ENCODE data around the gene LRRC4C. TPM values are rescaled to one million over a fixed set of nuclear protein-coding genes. Genes with fewer than 3 reads are reported as not detected.
"Not testable (repeated sequence)": the region's sequence is repeated elsewhere in the genome, so short reads cannot be mapped to it uniquely, and the experiment has no call there.

Gene LRRC4C
- total RNA-seq, 2 donors from 2014 or later: 1.3 TPM; not detected in 1

DNA sequence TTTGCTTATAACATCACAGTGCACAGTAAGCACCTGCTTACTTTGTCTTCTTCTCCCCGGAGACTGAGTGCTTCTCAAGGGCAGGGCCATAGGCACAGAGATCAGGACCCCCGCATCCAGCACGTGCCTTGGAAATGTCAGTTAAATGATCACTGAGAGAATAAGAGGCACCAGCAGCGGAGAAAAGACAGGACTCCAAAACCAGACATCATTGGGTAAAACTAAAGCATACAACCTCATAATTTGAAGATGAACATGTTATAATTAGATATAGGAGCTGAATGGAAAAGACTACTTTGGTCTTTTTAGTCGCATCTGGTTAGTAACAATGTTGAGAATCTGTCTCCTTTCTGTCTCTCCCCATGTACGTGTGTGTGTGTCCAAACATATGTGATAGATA lies 1279.9 kb downstream of the LRRC4C start:
- no peak for ATAC-seq
- WGBS, 2 donors: 64% methylated on average over 6 of the region's 6 CpGs
- TF ChIP-seq POLR2A (IDR thresholded peaks at IDR 0.05) (no peak), CTCF (IDR thresholded peaks at IDR 0.05) (no peak)

GRCh38 chr11:40178470-40178869 lies 1281.0 kb downstream of the LRRC4C start:
- DNase-seq (no peak), ATAC-seq (no peak)
- Histone ChIP-seq H3K36me3 (replicated peaks in 1 of 2; ENCODE audit: insufficient read depth in 1 of 2, low read depth in 2 of 2) (no peaks in the 10 kb centered on the region), H3K4me1 (no peaks in the 10 kb centered on the region), H3K4me3 (no peak overlapping the region), H3K27ac (no peak overlapping the region), H3K9me3 (no peaks in the 10 kb centered on the region), H3K27me3 (no peaks in the 10 kb centered on the region)
- no peak for TF ChIP-seq POLR2A (IDR thresholded peaks at IDR 0.05)
- no peak for TF ChIP-seq CTCF (IDR thresholded peaks at IDR 0.05)
- WGBS, 2 donors: 22 to 41% methylated on average over 2 of the region's 2 CpGs
- intact Hi-C loops (cut with DNase I): no loop called here

More for the DNA sequence above, 1279.9 kb downstream of the LRRC4C start:
- Histone ChIP-seq H3K4me3 (no peak overlapping the region), H3K36me3 (replicated peaks in 1 of 2; ENCODE audit: insufficient read depth in 1 of 2, low read depth in 2 of 2) (no peaks in the 10 kb centered on the region), H3K27me3 (no peaks in the 10 kb centered on the region), H3K27ac (no peak overlapping the region), H3K4me1 (no peaks in the 10 kb centered on the region), H3K9me3 (no peaks in the 10 kb centered on the region)
- DNase-seq: no peak
- intact Hi-C loops (cut with DNase I): no loop called here

DNA sequence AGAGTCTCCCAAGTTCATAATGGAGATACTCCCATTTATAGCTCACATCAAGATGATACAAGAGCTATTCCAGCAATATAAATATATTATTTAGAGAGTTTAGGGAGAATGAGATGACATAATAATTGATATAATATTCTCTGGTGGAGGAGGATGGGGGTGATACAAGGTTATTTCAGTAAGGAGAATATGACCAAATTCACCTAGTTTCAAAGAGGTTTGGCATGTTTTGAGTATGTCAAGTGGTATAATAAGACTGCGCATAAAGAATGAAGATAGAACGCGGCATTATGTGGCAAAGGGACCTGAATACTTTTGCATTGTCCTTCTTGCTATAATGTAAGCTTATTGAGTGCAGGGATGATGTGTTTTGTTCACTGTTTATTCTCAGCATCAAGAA lies 1283.5 kb downstream of the LRRC4C start:
- intact Hi-C loops (cut with DNase I): no loop called here
- 92 to 93% methylated on average over 3 of the region's 3 CpGs for WGBS, 2 donors

DNA sequence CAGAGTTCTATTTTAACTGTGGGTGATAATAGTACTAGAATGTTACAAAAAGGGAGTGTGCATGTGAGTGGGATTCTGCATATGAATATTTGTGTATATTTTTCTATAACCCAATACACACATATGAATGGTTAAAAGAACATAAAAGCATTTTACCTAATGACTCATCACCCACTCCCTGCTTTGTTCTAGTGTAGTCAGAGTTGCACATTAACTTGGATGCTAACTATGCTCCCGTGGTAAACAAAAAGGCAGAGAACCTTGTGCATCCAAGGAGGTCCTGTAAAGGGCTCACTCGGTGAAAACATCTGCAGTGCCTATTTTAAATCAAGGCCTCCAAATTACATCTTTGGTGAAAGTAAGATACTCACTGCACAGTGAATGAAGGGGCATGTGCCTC lies 1289.4 kb downstream of the LRRC4C start:
- intact Hi-C loops (cut with DNase I): no loop called here
- Histone ChIP-seq H3K4me3 (no peak overlapping the region), H3K27ac (no peak overlapping the region), H3K27me3 (no peaks in the 10 kb centered on the region), H3K9me3 (no peaks in the 10 kb centered on the region), H3K36me3 (replicated peaks in 1 of 2; ENCODE audit: insufficient read depth in 1 of 2, low read depth in 2 of 2) (no peaks in the 10 kb centered on the region), H3K4me1 (no peaks in the 10 kb centered on the region)
- WGBS, 2 donors: 9 to 21% methylated on average over 2 of the region's 2 CpGs
- no peak for ATAC-seq
- TF ChIP-seq CTCF (IDR thresholded peaks at IDR 0.05) (no peak), POLR2A (IDR thresholded peaks at IDR 0.05) (no peak)
- no peak for DNase-seq

More for the DNA sequence above, 1283.5 kb downstream of the LRRC4C start:
- Histone ChIP-seq H3K36me3 (replicated peaks in 1 of 2; ENCODE audit: insufficient read depth in 1 of 2, low read depth in 2 of 2) (no peaks in the 10 kb centered on the region), H3K27me3 (no peaks in the 10 kb centered on the region), H3K4me3 (no peak overlapping the region), H3K27ac (no peak overlapping the region), H3K4me1 (no peaks in the 10 kb centered on the region), H3K9me3 (no peaks in the 10 kb centered on the region)
- TF ChIP-seq POLR2A (IDR thresholded peaks at IDR 0.05): no peak
- TF ChIP-seq CTCF (IDR thresholded peaks at IDR 0.05): no peak
- no peak for DNase-seq
- no peak for ATAC-seq

- H3K4me1 ChIP-seq: no peaks in the 10 kb centered on the region
- no peaks in the 10 kb centered on the region for H3K9me3 ChIP-seq
Measured at GRCh38 chr11:40168414-40168813, 1291.0 kb downstream of the LRRC4C start.

GRCh38 chr11:40167805-40168204 lies 1291.6 kb downstream of the LRRC4C start:
- H3K4me3 ChIP-seq; ATAC-seq; H3K4me1 ChIP-seq; H3K27ac ChIP-seq; H3K36me3 ChIP-seq (replicated peaks in 1 of 2; ENCODE audit: insufficient read depth in 1 of 2, low read depth in 2 of 2); H3K9me3 ChIP-seq; intact Hi-C loops (cut with DNase I); DNase-seq; H3K27me3 ChIP-seq: not testable (repeated sequence)
- WGBS, 2 donors: 61 to 74% methylated on average over 5 of the region's 5 CpGs

More at GRCh38 chr11:40168414-40168813, 1291.0 kb downstream of the LRRC4C start:
- TF ChIP-seq CTCF (IDR thresholded peaks at IDR 0.05) (no peak), POLR2A (IDR thresholded peaks at IDR 0.05) (no peak)
- no peak for DNase-seq
- ATAC-seq: no peak
- Histone ChIP-seq H3K27me3 (no peaks in the 10 kb centered on the region), H3K27ac (no peak overlapping the region), H3K36me3 (replicated peaks in 1 of 2; ENCODE audit: insufficient read depth in 1 of 2, low read depth in 2 of 2) (no peaks in the 10 kb centered on the region), H3K4me3 (no peak overlapping the region)
- intact Hi-C loops (cut with DNase I): no loop called here
- WGBS, 2 donors: 48 to 60% methylated on average over 1 of the region's 1 CpG
